ENCODE measurements around the gene SOWAHC. TPM values are rescaled to one million over a fixed set of nuclear protein-coding genes. Genes with fewer than 3 reads are reported as not detected.

SOWAHC gene
- polyA plus RNA-seq, 1 of the 3 experiments (the other 2 are of a cell fraction): 2.9 TPM

GRCh38 chr2:109666466-109666865 lies 52.3 kb downstream of the SOWAHC start (continued):
- TF ChIP-seq FOSL2 (IDR thresholded peaks at IDR 0.05; ENCODE audit: borderline replicate concordance, low read depth) (no peak), TCF12 (IDR thresholded peaks at IDR 0.05) (no peak), USF1 (IDR thresholded peaks at IDR 0.05; ENCODE audit: borderline replicate concordance, low read depth) (no peak), CHD2 (IDR thresholded peaks at IDR 0.05; ENCODE audit: low read length, partially characterized antibody) (peak; percentile 22), FOXM1 (IDR thresholded peaks at IDR 0.05; ENCODE audit: low read depth) (no peak), RXRA (IDR thresholded peaks at IDR 0.05; ENCODE audit: borderline replicate concordance, low read depth) (no peak), YY1 (IDR thresholded peaks at IDR 0.05; ENCODE audit: low read depth) (no peak), RCOR1 (IDR thresholded peaks at IDR 0.05; ENCODE audit: low read length) (peak; percentile 21; the same call in 1 of the 2 replicates), SMC3 (IDR thresholded peaks at IDR 0.05; ENCODE audit: low read depth, low read length) (no peak), RFX5 (IDR thresholded peaks at IDR 0.05; ENCODE audit: low read length) (no peak)

Other genes starting within 250 kb of the SOWAHC start
- 39.1 and 46.5 TPM in 2 replicates for gene SEPTIN10, start 398 bp upstream of the SOWAHC start, polyA plus RNA-seq (2012; rRNA removed)
- gene RGPD5, start 179.9 kb downstream of the SOWAHC start, polyA plus RNA-seq (2012; rRNA removed): 7.7 and 9.4 TPM in 2 replicates